GM15510 (cell line): Measurements from ENCODE around the gene CYP4A22.

Experiments used
- POLR2A ChIP-seq: IDR thresholded peaks from 3 replicates; pipeline ENCODE4 v1.6.1; 2011; ENCODE audit warnings: borderline replicate concordance; ENCODE audit not compliant: insufficient read length; ENCODE audit errors: extremely low read depth

The CYP4A22 gene

DNA sequence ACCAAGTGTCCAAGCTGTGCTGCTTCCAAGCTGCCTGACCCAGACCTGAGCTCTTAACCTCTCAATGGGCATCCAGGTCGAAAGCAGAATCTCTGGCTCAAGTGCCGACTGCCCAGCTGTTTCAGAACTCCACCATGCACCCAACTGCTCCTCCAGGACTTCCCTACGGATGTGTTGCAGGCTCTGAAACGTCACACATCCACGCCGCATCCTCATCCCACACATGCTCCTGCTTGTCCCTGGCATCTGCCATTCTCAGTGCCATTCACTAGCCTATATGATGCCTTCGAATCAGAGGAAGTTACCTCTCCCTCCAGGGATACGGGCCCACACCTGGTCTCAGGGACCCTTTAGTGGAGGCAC is 41.4 kb downstream of the CYP4A22 start:
- TF ChIP-seq POLR2A = no peak

DNA sequence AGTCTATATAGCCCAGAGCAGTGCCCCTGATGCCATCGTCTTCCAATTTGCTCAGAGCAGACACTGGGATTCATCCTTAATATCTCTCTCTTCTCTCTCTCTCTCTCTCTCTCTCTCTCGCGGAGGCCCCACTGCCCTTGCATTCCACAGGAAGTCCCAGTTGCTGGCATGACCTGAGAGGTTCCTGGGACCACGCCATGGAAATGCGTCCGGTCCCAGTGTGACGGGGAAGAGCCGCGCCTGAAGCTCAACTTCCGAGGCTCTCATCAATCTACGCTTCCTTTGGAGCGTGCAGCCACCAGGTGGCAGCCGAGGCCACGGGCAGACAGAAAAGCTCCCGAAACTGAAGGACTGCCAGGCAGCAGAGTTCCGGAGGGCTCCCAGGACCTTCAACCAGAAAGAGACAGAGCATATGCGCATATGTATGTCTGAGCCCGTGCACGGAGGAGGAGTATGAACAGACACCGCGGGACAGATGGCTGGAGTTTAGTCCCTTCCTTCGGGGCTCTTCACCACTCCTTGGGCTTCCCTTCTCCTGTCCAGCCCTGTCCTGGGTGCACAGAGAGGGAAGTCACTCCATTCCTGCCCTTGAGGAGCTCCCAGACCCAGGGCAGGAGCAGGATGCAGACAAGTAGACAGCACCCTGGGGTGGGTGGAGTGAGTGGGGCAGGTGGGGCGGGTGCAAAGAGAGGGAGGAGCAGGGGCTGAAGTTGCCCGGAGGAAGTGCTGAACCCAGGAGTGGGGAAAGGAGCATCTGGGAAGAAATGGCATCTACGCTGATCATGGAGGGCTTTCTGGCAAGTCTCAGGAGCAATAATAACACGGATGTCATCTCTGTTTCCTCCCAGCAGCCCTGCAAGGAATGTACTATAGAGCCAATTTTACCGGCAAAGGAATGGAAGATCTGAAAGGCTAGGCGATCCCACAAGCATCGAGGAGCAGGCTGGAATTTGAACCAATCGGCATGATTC is 42.1 kb downstream of the CYP4A22 start:
- TF ChIP-seq POLR2A = no peak

DNA sequence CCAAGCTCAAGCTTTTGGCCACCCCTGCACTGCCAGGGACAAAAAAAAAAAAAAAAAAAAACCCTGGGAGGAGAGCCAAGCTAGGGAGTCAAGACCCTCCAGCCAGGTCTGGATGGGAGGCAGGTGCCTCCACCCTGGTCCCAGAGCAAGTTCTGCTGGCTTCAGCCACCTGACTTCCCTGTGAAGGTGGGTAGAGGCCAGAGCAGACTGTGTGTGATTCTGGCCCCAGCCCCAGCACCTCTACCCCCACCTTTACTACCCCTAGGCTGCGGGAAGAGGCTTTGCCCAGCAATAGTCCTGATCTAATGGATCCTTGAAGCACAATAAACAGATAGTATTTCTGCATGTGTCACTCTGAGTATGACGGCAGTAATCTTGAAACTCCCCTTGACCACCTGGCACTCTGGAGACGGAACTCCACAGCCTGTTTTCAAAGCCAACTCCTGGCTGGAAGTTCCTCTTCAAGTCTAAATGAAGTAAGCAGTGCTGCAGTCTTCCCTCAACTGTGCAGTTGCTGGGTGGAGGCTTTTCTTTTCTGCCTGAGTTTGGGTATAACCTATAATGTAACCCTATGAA is 42.8 kb downstream of the CYP4A22 start:
- no peak for TF ChIP-seq POLR2A

DNA sequence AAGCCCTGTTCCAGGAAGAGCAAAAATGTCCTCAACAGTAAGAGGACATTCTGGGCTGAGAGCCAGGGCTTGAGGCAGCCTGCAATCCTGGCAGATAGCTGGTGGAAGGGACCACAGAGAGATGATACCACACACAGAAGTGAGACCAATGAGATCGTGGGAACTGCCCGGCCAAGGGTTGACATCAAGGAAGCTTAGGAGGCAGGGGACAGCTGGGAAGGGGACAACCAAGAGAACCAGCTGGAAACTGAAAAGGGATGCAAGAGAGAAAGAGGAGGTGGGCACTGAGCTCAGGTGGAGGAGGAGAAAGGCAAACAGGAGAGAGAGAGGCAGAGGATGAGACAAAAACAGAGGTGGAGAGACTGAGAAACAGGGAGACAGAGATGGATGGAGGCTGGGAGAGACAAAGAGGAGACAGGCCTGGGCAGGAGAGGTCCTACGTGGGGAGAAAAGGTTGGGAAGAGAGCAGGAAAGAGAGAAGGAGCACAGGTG is 43.4 kb downstream of the CYP4A22 start:
- no peak for TF ChIP-seq POLR2A

DNA sequence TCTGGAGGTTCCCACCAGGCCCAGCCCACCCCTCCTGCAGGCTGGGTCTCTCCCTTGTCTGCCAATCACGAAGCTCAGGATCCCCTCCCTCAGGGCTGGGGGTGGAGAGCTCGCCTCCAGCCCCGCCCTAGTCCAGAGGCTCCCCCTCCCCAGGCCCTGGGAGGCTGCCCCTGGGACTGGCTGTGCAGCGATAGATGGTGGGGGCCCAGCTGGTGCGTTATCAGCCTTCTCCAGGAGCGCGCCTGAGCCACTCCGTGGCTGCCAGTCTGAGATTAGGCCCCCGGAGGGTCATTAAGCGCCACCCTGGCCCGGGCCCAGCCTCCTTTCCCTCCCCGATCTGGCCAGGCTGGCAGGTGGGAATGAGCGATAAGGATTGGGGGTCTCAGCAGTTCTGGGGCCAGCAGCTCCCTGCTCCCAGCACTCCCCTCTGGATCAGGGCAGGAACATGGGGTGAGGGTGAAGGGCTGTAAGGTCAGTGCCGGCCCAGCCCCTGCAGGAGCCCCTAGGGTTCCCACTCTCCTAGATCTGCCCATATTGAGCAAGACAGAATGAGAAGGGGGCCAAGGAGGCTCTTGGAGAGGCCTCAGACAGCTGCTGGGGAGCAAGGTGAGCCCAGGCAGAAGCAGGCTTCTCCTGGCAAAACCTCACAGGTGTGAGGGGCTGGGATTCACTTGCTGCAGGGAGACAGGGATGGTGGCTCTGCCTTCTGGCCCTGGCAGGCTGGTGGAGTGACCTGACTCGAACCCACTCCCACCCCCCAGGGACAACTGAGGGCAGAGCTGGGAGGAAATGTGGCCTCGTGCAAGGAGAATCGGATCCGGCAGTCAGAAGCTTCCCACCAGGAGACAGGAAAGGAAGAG is 44.1 kb downstream of the CYP4A22 start:
- no peak for TF ChIP-seq POLR2A

DNA sequence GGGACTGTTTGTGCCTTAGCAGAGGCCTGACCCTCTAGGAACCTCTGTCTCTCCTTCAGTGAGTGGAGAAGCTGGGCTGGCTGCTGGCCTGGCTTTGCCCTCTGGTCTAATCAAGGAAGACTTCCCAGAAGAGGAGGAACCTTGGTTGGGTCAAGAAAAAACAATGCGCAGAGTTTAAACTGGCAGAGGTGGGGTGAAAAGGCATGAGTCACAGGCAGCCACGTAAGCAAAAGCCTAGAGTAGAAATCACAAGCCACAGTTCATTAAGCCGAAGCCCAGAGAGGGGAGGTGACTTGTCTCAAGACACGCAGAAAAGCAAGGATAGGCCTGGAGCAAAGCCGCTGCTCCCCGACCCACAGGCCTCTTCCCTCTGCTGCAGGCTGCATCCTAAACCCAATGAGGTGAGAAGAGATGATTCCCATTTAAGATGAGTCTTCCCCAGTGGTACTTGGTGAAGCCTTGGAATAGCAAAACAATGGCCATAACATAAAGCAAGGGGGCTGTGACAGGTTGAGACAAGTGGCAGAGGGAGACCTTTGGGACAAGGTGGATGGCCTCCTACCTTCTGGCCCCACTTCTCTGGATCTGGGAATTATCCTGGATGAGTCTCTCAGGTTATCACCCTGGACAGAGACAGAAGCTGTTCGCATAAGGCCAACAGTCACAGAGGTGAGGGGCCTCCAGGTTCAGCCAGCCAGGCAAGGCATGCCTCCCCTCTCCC is 44.9 kb downstream of the CYP4A22 start:
- TF ChIP-seq POLR2A = no peak

DNA sequence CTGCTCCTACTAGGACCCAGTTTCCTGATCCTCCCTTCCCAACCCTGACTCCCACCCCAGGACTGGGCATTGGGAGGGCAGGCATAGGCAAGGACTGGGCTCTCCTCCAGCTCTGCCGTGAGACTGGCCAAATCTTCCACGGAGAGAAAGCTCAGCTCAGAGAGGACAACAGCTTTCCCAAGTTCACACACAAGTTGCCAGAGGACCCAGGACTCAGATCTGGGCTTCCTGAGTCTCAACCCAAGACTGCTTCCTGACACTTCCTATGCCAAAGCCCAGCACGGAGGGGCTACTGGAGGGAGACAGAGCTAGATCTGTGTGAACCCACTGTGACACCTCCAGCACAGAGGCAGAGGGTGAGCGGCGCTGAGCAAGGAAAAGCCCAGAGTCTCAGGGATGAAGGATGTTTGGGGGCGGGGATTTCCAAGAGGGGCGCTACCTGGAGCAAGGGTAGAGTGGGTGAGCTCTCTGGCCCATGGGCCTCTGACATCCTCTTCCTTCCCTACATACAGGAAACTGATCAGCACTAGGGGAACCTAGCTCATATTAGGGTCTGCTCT is 45.5 kb downstream of the CYP4A22 start:
- no peak for TF ChIP-seq POLR2A

DNA sequence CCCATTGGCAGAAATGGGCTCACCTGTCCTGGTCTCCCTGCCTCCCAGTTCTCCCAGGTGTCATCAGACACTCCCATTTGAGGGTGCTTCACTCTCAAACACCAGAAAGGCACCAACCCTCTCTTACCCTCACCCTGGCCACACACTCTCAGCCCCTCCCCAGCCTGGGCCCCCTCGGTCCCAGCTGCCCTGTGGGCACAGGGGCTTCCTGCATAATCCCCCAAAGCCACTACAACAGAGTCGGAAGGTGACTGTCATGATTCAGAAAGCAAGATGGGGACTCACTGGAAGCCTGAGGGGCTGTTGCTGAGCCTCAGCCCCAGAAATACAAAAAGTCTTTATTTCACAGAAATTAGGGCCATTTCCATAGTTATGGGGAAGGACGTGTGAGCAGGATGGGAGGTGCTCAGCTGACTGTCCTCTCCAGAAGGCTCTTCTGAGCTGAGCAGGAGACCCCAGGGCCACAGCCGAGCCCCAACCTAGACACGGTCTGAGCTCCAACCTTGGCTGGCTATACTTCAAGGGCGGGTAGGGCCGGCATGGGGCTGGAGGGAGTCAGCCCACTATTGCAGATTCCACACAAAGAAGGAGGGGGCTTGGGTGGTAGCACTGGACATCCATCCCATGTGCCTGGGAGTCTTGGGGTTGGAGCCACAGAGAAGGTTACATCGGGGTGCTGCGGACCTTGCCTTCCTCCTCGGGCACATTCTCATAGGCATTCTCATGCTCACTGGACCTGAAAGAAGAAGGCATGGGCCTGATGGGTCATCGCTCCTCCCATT is 46.3 kb downstream of the CYP4A22 start:
- no peak for TF ChIP-seq POLR2A

DNA sequence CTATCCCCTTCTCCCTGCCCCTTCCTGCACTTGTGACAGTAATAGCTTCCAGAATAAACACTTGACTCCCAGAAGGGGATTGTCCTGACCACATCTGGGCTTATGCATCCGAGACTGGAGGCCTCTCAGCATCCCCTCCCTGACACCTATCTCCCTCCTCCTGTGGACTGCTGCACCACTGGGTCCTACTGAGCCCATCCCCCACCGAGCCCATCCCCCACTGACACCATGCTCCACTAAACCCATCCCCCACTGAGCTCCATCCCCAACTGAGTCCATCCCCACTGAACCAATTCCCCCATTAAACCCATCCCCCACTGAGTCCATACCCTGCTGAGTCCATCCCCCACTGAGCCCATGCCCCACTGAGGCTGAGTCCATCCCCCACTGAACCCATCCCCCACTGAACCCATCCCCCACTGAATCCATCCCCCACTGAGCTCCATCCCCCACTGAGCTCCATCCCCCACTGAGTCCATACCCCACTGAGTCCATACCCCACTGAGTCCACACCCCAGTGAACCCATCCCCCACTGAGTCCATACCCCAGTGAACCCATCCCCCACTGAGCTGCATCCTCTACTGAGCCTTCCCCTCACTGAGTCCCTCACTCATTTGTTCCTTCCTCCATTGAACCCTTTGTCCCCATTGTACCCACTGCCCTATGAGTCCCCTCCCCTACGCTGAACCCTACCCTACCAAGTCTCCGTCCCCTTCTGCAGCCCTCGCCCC is 47.0 kb downstream of the CYP4A22 start:
- TF ChIP-seq POLR2A = no peak

DNA sequence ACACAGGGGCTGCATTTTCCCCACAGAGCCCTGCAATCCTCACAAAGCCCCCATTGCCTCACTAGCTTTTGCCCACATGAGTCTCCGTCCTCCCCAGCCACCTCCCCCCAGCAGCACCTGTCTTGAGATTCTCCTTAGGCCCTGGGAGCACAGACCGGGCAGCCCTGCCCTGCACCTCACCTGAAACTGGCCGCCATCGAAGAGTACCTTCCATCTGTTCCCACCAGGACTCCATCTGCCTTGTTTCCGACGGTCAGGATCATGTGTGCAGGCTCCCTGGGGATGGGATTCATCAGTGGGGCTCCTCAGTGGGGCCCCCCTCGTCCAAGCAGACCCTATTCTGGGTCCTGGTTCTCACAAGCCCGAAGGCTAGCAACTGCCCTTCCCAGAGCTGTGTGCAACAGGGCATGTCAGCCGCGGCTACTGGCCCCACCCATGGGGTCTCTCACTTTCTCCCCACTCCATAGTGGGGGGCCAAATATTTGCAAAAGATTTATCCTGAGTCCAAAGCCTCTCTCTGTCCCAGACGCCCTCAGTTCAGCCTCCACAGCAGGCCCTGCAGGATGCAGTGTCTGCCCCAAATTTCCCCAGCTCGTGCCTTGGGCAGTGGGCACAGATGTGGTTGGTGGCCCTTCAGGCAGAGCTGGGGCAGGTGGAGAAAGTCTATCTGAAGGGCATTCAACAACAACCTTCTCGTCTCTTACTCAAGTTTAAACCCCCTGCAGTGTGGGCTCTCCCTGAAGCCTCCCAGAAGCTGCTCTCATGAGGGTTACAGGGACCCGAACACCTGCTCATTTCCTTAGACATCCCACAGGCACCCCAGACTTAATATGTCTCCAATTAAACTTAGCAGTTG is 47.8 kb downstream of the CYP4A22 start:
- no peak for TF ChIP-seq POLR2A

DNA sequence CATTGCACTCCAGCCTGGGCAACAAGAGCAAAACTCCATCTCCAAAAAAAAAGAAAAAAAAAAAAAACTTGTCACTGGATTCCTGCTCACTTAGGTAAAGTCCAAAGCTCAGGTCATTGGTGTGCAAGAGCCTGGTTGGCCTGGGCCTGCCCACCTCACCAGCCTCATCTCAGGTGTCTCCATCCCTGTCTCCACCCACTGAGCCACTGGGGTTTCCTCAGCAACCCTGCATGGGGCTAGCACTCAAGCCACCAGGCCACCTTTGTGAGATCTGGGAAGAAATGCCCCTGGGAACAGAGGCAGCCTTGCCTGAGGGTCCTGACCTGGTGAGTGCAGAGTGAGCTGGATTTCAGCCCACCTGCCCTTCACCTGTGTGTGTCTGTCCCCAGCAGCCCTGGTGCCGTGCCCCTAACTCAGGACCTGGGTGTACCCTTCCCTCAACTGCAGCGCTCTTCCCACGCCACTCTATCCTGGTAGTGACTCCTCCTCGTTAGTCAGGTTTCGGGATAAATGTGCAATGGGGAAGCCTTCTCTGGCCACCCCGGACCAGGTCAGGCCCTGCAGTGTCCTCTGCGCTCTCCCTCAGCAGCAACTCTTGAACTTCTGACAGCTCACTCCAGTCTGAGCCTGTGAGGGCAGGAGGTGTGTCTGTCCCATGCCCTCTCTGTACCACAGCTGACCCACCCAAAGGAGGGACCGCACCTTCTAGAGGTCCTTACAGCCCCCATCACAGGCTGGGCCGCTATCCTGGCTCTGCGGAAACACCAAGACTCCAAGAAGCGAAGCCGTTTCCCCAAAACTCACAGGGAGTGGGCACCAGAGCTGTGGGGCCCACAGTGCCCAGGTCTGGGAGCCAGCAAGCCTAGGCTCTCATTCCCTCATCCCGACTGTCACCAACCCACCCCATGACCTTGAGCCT is 49.3 kb downstream of the CYP4A22 start:
- TF ChIP-seq POLR2A = no peak
